G401 (cell line): ENCODE measurements around the gene SFXN4. TPM values are rescaled to one million over a fixed set of nuclear protein-coding genes. Genes with fewer than 3 reads are reported as not detected.
"Not testable (repeated sequence)": the region's sequence is repeated elsewhere in the genome, so short reads cannot be mapped to it uniquely, and the experiment has no call there.

Experiments used
- DNase-seq: peaks from one replicate; pipeline ENCODE4 v3.0.0-alpha.2; 2015; ENCODE audit warnings: low spot score
- in situ Hi-C: cut with HindIII; loops from 2 replicates; pipeline ENCODE4 v1.10.0; 2016; ENCODE audit warnings: low sequenced_read_pairs, mixed read lengths
- total RNA-seq: library from RNA; depleted of rRNA; stranded (reverse); fragments of >200 nt; shearing (Covaris generic); gene quantifications from 2 replicates; pipeline ENCODE4 v1.2.3, GENCODE V29; 2014

The SFXN4 gene
- total RNA-seq, 1 experiment from 2014 or later, result 33.3 TPM

DNA sequence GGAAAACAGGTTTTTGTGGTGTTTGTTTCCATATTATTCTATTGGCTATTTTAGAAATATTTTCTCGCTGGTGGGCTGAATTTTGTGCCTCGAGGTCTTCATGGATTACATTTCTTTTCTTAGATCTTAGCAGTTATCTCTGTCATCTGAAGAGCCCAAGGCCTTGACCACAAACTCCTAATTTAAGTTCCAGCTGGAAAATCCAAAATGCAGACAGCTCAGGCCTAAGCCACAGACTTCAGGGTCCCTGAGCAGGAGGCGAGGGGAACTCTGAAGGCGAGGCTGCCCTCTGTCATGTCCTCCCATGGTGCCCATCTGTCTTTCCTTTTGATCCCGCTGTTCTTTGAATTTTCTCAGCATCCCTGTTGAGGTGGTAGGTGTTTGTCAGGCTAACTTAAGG, 47.3 kb downstream of the SFXN4 start:
- in situ Hi-C loops, result no loop called here
- no peak for DNase-seq

DNA sequence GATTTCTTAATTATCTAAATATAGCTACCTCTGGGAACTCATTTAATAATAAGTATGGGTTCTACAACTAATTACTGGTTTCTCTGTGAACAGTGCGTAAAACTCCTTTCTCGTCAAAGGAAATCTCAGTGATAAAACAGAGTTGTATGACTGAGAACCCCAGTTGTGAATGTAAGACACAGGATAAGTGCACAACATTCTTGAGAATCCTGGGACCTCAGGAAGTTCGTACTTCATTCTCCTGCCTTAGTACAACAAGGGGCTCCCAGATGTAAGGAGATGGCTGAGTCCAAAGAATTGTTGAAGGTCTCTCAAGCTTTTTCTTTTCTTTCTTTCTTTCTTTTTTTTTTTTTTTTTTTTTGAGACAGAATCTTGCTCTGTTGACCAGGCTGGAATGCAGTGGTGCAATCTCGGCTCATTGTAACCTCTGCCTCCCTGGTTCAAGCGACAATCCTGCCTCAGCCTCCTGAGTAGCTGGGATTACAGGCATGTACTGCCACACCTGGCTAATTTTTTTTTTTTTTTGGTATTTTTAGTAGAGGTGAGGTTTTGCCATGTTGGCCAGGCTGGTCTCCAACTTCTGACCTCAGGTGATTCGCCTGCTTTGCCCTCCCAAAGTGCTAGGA, 49.1 kb downstream of the SFXN4 start:
- in situ Hi-C loops, result no loop called here
- no peak for DNase-seq

DNA sequence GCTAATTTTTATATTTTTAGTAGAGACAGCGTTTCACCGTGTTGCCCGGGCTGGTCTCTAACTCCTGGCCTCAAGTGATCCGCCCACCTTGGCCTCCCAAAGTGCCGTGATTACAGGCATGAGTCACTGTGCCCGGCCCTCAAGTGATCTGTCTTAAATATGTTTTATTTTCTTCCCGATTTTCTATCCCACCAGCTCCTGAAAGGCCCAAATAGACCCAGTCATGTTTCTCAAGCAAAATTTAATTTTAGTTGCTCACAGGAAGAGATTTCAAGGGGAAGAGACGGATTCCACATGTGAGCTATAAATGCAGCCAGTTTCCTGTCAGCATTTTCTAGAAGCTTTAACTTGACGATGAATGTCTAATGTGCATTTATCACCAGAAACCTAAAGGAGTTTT, 49.6 kb downstream of the SFXN4 start:
- in situ Hi-C loops, result no loop called here
- DNase-seq, result no peak

DNA sequence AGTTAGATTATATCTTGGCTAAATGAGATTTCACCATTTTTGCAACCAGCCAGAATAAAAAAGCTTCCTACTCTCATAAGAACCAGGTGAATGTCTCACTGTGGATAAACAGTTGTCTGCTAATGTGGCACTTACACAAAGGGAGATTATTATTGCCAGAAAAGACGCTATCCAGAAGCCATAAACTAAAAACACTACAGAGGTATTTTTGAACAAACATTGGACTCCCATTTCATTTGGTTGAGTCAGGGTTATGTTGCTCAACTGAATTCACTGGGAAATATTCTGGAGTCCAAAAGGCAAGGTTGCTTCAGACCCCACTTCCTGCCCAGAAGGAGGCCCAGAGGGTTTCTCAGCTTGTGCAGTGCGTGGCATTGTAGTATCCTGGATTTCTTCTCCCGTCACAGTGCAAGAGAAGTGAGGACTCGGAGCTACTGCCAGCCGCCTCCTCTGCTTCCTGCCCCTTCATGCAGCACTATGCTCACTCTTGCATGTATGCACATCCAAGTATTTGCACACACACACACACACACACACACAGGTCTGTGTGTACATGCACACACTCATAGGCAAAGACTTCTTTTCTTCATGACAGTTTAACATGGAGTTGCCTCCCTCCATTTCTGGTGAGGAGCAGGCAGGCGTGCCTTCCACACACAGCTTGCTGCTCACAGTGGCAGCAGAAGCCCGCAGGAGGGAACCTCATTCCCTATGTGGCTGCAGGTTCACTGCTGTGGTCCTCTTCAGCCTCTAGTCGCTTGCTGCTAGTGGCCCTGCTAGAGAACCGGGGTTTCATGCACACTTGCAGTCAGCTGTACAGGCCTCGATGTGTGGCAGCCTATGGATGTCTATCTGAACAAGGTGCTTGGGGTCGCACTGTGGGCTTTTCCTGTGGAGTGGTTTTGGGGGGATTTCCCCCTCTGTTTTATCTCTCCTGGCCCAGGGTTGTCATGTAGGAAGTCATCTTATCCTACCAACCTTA, 51.5 kb downstream of the SFXN4 start:
- DNase-seq, result no peak

DNA sequence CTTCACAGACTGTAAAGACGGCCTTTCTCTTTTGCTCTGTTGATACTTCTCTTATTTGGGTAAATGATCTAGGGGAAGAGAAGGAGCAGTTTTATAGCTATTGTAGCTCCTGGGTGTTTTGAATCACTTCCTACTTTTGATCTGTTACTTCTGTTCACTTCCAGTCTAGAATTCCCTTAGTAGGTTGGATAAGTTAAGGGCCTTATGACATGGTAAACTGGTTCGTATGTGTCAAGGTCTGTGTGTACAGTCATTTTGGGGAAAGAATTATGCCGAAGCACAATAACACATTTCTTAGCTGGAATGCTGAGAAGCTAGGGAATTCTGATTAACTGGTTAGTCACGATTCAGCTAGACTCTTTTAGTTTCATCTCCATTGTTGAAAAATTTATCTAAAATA, 53.5 kb downstream of the SFXN4 start:
- no peak for DNase-seq
- in situ Hi-C loops, result no loop called here

More for the DNA sequence above, 51.5 kb downstream of the SFXN4 start:
- in situ Hi-C loops, result no loop called here

DNA sequence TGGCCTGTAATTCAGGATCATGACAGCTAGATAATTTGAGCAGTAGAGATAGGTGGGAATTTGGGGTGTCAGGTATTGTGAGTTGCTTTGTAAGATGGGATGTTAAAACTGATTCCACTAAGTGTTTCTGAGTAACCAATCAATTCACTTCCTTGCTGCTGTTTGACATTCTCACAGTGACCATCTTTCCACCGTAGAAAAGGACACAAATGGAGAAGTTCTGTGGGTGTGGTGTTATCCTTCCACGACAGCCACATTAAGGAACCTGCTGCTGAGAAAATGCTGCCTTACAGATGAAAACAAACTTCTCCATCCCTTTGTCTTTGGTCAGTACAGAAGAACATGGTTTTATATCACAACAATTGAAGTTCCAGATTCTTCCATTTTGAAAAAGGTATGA, 57.7 kb downstream of the SFXN4 start:
- DNase-seq, in situ Hi-C loops: not testable (repeated sequence)

DNA sequence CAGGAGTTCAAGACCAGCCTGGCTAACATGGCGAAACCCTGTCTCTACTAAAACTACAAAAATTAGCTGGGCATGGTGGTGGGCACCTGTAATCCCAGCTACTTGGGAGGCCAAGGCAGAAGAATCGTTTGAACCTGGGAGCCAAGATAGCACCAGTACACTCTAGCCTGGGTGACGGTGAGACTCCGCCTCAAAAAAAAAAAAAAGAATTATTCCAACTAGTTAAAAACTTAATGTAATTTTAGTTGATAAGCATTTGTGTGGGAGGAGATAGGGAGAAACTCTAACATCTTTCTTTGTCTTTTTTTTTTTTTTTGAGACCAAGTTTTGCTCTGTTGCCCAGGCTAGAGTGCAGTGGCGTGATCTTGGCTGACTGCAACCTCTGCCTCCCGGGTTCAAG, 58.4 kb downstream of the SFXN4 start:
- in situ Hi-C loops, DNase-seq: not testable (repeated sequence)

DNA sequence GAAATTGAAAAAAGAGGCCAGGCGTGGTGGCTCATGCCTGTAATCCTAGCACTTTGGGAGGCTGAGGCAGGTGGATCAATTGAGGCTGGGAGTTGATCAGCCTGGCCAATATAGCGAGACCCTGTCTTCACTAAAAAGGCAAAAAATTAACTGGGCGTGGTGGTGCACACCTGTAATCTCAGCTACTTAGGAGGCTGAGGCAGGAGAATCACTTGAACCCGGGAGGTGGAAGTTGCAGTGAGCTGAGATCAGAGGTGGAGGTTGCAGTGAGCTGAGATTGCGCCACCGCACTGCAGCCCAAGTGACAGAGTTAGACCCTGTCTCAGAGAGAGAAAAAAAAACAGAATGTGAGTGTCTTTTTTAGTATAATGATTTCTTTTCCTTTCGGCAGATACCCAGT, 59.6 kb downstream of the SFXN4 start:
- in situ Hi-C loops, DNase-seq: not testable (repeated sequence)

DNA sequence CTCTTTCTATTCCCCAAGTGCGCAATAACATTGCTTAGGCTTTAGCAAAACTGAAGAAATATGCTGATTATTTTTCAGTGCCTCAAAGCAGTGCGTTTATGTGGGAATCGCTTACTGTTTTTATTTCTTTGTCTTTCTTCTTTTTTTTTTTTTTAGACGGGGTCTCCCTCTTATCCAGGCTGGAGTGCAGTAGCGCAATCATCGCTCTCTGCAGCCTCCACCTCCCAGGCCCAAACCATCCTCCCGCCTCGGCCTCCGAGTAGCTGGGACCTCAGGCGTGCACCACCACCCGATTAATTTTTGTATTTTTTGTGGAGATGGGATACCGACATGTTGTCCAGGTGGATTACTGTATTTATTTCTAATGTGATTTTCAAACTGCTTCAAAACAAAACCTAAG, 60.4 kb downstream of the SFXN4 start:
- DNase-seq, result no peak
- in situ Hi-C loops, result no loop called here

DNA sequence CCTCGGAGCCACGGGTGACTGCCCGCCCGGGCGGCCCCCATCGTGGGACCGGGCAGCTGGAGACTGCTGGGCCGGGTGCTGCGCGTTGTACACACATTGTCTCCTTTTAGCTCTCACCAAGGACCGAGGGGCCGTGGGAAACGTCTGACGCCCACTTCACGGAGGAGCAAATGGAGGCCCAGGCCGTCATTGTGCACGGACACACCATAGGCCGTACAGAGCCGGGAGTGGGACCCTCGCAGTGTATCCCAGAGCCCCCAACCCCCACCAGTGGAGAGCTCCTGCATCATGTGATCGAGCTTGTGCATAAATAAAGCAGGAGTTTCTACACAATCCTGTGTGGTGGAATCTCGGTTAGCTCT, 60.9 kb downstream of the SFXN4 start:
- in situ Hi-C loops, result no loop called here
- DNase-seq, result peak; percentile 13

DNA sequence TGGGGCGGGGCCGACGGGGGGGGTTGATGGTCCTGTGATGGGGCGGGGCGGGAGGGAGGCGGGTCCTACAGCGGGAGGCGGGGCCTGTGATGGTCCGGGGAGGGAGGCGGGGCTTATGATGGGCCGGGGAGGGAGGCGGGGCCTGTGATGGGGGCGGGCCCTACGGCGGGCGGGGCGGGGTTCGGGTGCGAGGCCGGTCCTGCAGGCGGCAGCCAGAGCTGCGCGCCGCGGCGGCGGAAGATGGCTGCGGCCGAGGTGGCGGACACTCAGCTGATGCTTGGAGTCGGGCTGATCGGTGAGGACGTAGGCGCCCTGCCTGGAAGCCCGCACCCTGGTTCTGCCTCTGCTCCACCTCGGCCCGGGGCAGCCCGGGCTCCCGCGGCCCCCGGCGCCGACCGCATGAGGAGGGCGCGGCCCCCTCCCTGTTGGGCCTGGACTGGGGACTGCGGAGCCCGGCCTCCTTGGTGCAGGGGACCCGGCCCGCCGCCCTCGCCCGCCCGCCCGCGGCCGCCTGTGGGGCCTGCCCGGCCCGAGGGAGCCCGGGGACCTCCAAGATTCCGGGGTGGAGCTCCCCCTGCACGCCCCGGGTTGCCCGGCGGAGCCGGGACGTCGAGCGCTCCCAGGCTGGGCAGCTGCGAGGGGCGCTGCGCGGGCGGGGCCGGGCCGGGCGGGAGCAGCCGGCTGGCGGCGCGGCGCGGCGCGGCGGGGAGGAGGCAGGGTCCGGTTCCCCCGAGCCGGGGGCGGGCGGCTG, 61.4 kb downstream of the SFXN4 start, which contains the start of gene DENND10:
Gene DENND10, plus strand, starts transcription at position 211 of the 751 bp plus-strand sequence. Its CDS starts 30 bp downstream, at position 241.
- peak; percentile 88 for DNase-seq
- in situ Hi-C loops, result no loop called here

DNA sequence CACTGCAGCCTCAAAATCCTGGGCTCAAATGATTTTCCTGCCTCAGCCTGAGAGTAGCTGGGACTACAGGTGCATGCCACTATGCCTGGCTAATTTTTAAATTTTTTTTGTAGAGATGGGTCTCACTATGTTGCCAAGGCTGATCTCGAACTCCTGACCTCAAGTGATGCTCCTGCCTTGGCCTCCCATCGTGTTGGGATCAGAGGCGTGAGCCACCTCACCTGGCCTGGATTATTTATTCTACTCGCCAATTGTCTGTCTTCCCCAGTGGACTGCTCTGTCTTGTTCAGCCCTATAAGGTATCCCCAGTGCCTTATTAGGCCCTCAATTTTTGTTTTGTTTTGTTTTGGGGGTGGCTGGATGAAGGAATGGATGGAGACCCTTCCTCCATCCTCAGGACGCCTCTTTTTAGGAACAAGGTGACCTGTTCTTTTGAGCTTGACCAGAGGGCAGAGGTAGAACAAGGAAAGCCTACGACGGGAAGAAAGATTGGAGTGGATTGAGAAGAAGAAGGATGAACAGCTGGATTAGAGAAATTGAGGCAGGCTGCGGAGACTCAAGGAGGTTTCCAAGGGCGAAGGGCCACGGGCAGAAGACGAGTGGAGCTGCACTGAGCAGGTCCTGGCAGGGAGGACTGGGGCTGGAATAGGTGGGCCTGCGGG, 62.1 kb downstream of the SFXN4 start:
- no peak for DNase-seq
- in situ Hi-C loops, result no loop called here

DNA sequence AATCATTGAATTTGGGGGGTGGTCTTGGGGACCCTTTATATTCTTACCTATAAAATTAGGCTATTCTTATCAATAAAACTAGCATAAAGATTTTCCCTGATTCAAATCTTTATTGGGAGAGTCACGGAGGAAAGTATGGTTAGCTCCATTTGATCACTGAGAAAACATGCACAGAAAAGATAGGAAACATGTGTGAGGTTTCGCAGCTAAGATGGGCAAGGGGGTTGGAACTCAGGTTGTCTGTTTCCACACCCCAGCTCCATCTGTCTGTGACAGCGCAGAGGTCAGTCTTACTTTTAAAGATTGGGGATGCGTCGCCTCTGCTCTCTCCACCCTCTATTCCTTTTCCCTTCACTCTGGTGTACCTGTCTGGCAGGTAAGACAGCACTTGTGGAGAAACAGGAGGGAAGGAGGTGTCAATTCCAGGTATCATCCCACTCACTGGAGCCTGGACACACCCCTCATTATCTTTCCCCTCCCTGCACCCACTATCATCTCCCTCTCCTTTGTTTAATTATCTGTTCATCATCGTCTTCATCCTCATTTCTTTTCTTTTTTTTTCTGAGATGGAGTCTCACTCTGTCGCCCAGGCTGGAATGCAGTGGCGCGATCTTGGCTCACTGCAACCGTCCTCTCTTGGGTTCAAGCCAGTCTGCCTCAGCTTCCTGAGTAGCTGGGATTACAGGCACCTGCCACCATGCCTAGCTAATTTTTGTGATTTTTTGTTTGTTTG, 64.0 kb downstream of the SFXN4 start:
- peak; percentile 12 for DNase-seq
- in situ Hi-C loops, result no loop called here

DNA sequence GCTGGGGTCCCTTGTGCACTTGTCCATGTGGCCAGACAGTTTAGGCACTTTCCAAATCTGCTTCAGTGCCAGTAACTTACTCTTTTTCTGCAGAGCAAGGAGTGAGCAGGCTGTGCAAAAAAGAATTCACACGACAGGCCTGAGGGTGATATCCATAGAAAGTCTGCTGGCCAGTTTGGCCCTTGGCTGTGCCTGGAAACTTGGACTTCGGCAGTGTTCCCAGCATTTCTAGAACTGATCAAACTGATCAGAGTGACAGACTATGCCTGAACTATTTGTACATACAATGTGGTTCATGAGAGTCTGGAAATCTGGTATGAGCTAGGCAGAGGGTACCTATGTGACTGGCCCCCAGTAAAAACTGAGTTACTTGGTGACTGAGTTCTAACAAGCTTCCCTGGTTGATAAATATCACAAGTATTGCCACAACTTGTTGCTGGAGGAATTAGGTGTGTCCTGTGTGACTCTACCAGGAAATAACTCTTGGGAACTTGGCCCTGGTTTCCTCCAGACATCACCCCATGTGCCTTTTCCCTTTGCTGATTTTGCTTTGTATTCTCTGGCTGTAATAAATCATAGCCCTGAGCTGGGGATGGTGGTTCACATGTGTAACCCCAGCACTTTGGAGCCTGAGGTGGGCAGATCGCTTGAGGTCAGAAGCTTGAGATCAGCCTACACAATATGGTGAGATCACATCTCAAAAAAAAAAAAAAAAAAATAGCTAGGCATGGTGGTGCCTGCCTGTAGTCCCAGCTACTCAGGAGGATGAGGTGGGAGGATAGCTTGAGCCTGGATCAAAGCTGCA, 64.9 kb downstream of the SFXN4 start:
- DNase-seq, result no peak
- in situ Hi-C loops, result no loop called here

DNA sequence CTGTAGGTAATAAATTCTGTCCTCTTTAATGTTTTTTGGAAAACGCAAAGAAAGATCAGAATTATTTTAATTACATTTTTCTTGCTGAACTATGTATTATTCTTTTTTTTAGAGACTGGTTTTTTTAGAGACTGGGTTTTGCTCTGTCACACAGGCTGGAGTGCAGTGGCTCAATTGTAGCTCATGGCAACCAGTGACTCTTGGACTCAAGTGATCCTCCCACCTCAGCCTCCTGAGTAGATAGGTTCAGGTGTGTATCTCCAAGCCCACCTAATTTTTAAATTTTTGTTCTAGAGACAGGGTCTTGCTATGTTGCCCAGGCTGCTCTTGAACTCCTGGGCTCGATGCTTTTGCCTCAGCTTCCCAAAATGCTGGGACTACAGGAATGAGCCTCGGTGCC, 66.9 kb downstream of the SFXN4 start:
- in situ Hi-C loops, result no loop called here
- no peak for DNase-seq

DNA sequence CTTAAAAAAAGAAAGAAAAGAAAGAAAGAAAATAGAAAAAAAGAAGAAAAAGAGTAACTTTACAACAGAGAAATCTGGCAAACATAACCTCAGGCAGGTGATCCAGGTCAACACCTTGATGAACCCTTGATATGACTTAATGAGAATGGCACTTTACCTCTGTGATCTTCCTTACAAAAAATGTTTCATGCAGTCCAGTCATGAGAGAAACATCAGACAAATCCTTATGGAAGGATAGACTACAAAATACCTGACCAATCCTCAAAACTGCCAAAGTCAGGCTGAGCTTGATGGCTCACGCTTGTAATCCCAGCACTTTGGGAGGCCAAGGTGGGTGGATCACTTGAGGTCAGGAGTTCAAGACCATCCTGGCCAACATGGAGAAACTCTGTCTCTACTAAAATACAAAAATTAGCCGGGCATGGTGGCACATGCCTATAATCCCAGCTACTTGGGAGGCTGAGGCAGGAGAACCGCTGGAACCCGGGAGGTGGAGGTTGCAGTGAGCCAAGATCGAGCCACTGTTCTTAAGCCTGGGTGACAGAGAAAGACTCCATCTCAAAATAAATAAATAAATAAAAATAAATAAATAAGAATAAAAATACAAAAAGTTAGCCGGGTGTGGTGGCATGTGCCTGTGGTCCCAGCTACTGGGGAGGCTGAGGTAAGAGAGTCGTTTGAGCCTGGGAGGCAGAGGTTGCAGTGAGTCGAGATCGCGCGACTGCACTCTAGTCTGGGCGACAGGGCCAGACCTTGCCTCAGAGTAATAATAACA, 68.7 kb downstream of the SFXN4 start:
- DNase-seq, in situ Hi-C loops: not testable (repeated sequence)

DNA sequence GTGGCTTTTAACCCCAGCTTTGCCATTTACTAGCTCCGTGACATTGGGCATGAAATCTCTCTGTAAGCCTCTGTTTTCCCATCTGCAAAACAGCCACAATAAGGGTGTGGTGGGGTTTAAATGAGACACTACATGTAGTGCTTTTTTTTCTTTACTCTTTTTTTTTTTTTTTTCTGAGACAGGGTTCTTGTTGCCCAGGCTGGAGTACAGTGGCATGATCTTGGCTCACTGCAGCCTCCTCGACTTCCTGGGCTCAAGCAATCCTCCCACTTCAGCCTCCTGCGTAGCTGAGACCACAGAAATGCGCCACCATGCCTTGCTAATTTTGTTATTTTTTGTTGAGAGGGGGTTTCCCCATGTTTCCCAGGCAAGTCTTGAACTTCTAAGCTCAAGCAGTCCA, 69.9 kb downstream of the SFXN4 start:
- in situ Hi-C loops, result no loop called here
- no peak for DNase-seq
